T-helper 1 cell treated with Interleukin-12 subunit alpha and Interleukin-12 subunit beta and Interleukin-4 antibody, amounts not matched to agents 30 μg/mL and 1 μg/mL, for 36 hours (primary cell): ENCODE results near the gene SLC5A10.
A peak's percentile ranks its signal among the peaks of the same experiment; 100 is the strongest.
"Not testable (repeated sequence)": the region's sequence is repeated elsewhere in the genome, so short reads cannot be mapped to it uniquely, and the experiment has no call there.

Experiments used
- H3K27ac Mint-ChIP-seq: one replicate; pipeline ENCODE4 v1.8.0; 2021; ENCODE audit warnings: mild to moderate bottlenecking, mixed read lengths
- H3K27me3 Mint-ChIP-seq: one replicate; pipeline ENCODE4 v1.8.0; 2021; ENCODE audit warnings: low read depth, mixed read lengths
- H3K36me3 Mint-ChIP-seq: one replicate; pipeline ENCODE4 v1.8.0; 2021; ENCODE audit warnings: low read depth, mixed read lengths
- H3K4me1 Mint-ChIP-seq: one replicate; pipeline ENCODE4 v1.8.0; 2021; ENCODE audit warnings: low read depth, mixed read lengths
- H3K4me3 Mint-ChIP-seq: one replicate; pipeline ENCODE4 v1.8.0; 2021; ENCODE audit warnings: mild to moderate bottlenecking, moderate library complexity, mixed read lengths
- H3K9me3 Mint-ChIP-seq: one replicate; pipeline ENCODE4 v1.8.0; 2021; ENCODE audit warnings: mixed read lengths

Gene SLC5A10

GRCh38 chr17:19016881-19017280, 64.9 kb downstream of the SLC5A10 start:
- Mint-ChIP-seq H3K4me3 (no peak overlapping the region), H3K36me3 (peaks cover 8% of the 10 kb centered on the region), H3K9me3 (no peaks in the 10 kb centered on the region), H3K27me3 (no peaks in the 10 kb centered on the region), H3K4me1 (no peaks in the 10 kb centered on the region), H3K27ac (no peak overlapping the region)

GRCh38 chr17:19017401-19017800, 65.4 kb downstream of the SLC5A10 start:
- no peak overlapping the region for H3K27ac Mint-ChIP-seq
- H3K4me3 Mint-ChIP-seq = no peak overlapping the region
- H3K27me3 Mint-ChIP-seq = no peaks in the 10 kb centered on the region
- peaks cover 8% of the 10 kb centered on the region for H3K36me3 Mint-ChIP-seq
- H3K9me3 Mint-ChIP-seq = no peaks in the 10 kb centered on the region
- no peaks in the 10 kb centered on the region for H3K4me1 Mint-ChIP-seq

GRCh38 chr17:19017804-19018599, 66.0 kb downstream of the SLC5A10 start:
- Mint-ChIP-seq H3K27ac (no peak overlapping the region), H3K9me3 (no peaks in the 10 kb centered on the region), H3K27me3 (no peaks in the 10 kb centered on the region), H3K36me3 (peaks cover 8% of the 10 kb centered on the region), H3K4me3 (no peak overlapping the region), H3K4me1 (no peaks in the 10 kb centered on the region)

- peaks cover 8% of the 10 kb centered on the region for H3K36me3 Mint-ChIP-seq
- no peak overlapping the region for H3K4me3 Mint-ChIP-seq
- H3K4me1 Mint-ChIP-seq = no peaks in the 10 kb centered on the region
- H3K27me3 Mint-ChIP-seq = no peaks in the 10 kb centered on the region
- no peaks in the 10 kb centered on the region for H3K9me3 Mint-ChIP-seq
- H3K27ac Mint-ChIP-seq = no peak overlapping the region
Measured at GRCh38 chr17:19018600-19018950, 66.6 kb downstream of the SLC5A10 start.

GRCh38 chr17:19019041-19019941, 67.3 kb downstream of the SLC5A10 start:
- peaks cover 8% of the 10 kb centered on the region for H3K36me3 Mint-ChIP-seq
- H3K4me1 Mint-ChIP-seq = peaks cover 6% of the 10 kb centered on the region
- no peak overlapping the region for H3K4me3 Mint-ChIP-seq
- H3K9me3 Mint-ChIP-seq = no peaks in the 10 kb centered on the region
- no peak overlapping the region for H3K27ac Mint-ChIP-seq
- no peaks in the 10 kb centered on the region for H3K27me3 Mint-ChIP-seq

- peaks cover 13% of the 10 kb centered on the region for H3K4me1 Mint-ChIP-seq
Measured at GRCh38 chr17:19020016-19020415, 68.1 kb downstream of the SLC5A10 start.

GRCh38 chr17:19021011-19021621, 69.2 kb downstream of the SLC5A10 start:
- not testable (repeated sequence) for H3K36me3 Mint-ChIP-seq, H3K27ac Mint-ChIP-seq, H3K27me3 Mint-ChIP-seq, H3K4me3 Mint-ChIP-seq, H3K9me3 Mint-ChIP-seq
- H3K4me1 Mint-ChIP-seq = peaks cover 13% of the 10 kb centered on the region

More at GRCh38 chr17:19020016-19020415, 68.1 kb downstream of the SLC5A10 start:
- Mint-ChIP-seq H3K4me3 (no peak overlapping the region), H3K9me3 (no peaks in the 10 kb centered on the region), H3K27ac (no peak overlapping the region), H3K36me3 (peaks cover 8% of the 10 kb centered on the region), H3K27me3 (no peaks in the 10 kb centered on the region)

GRCh38 chr17:19021622-19022083, 69.7 kb downstream of the SLC5A10 start:
- H3K4me1 Mint-ChIP-seq = peaks cover 13% of the 10 kb centered on the region
- H3K4me3 Mint-ChIP-seq = no peak overlapping the region
- H3K27ac Mint-ChIP-seq = no peak overlapping the region
- H3K36me3 Mint-ChIP-seq = peaks cover 8% of the 10 kb centered on the region
- H3K27me3 Mint-ChIP-seq = no peaks in the 10 kb centered on the region
- H3K9me3 Mint-ChIP-seq = no peaks in the 10 kb centered on the region

- Mint-ChIP-seq H3K4me3 (no peak overlapping the region), H3K4me1 (peaks cover 13% of the 10 kb centered on the region), H3K27me3 (no peaks in the 10 kb centered on the region), H3K36me3 (peaks cover 8% of the 10 kb centered on the region), H3K27ac (no peak overlapping the region), H3K9me3 (no peaks in the 10 kb centered on the region)
Measured at GRCh38 chr17:19022128-19022527, 70.2 kb downstream of the SLC5A10 start.

GRCh38 chr17:19022747-19023146, 70.8 kb downstream of the SLC5A10 start:
- no peak overlapping the region for H3K4me3 Mint-ChIP-seq
- no peaks in the 10 kb centered on the region for H3K9me3 Mint-ChIP-seq
- no peak overlapping the region for H3K27ac Mint-ChIP-seq
- H3K36me3 Mint-ChIP-seq = peaks cover 8% of the 10 kb centered on the region
- no peaks in the 10 kb centered on the region for H3K27me3 Mint-ChIP-seq
- H3K4me1 Mint-ChIP-seq = peaks cover 13% of the 10 kb centered on the region

GRCh38 chr17:19023209-19023999, 71.4 kb downstream of the SLC5A10 start:
- Mint-ChIP-seq H3K27ac (no peak overlapping the region), H3K9me3 (no peaks in the 10 kb centered on the region), H3K27me3 (no peaks in the 10 kb centered on the region), H3K4me1 (peaks cover 13% of the 10 kb centered on the region), H3K36me3 (peaks cover 8% of the 10 kb centered on the region), H3K4me3 (no peak overlapping the region)

- H3K36me3 Mint-ChIP-seq = peaks cover 8% of the 10 kb centered on the region
- H3K4me3 Mint-ChIP-seq = no peak overlapping the region
Measured at GRCh38 chr17:19024101-19025078, 72.4 kb downstream of the SLC5A10 start.

GRCh38 chr17:19028671-19029070, 76.7 kb downstream of the SLC5A10 start:
- H3K27ac Mint-ChIP-seq, H3K4me3 Mint-ChIP-seq, H3K9me3 Mint-ChIP-seq, H3K27me3 Mint-ChIP-seq, H3K36me3 Mint-ChIP-seq: not testable (repeated sequence)
- H3K4me1 Mint-ChIP-seq = peaks cover 13% of the 10 kb centered on the region

More at GRCh38 chr17:19024101-19025078, 72.4 kb downstream of the SLC5A10 start:
- peak overlapping the region; percentile 14 for H3K27ac Mint-ChIP-seq
- H3K27me3 Mint-ChIP-seq = no peaks in the 10 kb centered on the region
- H3K9me3 Mint-ChIP-seq = no peaks in the 10 kb centered on the region
- peaks cover 13% of the 10 kb centered on the region for H3K4me1 Mint-ChIP-seq
